Hematopoietic multipotent progenitor cell treated with erythropoietin and hydrocortisone succinate and interleukin-3 and kit ligand, for 15 days (in vitro differentiated cells): Measurements from ENCODE around the gene HP1BP3.
"Not testable (repeated sequence)": the region's sequence is repeated elsewhere in the genome, so short reads cannot be mapped to it uniquely, and the experiment has no call there.

Experiments
- DNase-seq: peaks from one replicate; pipeline ENCODE4 v3.0.0-alpha.2; 2015; ENCODE audit warnings: low spot score

HP1BP3 gene, protein sequence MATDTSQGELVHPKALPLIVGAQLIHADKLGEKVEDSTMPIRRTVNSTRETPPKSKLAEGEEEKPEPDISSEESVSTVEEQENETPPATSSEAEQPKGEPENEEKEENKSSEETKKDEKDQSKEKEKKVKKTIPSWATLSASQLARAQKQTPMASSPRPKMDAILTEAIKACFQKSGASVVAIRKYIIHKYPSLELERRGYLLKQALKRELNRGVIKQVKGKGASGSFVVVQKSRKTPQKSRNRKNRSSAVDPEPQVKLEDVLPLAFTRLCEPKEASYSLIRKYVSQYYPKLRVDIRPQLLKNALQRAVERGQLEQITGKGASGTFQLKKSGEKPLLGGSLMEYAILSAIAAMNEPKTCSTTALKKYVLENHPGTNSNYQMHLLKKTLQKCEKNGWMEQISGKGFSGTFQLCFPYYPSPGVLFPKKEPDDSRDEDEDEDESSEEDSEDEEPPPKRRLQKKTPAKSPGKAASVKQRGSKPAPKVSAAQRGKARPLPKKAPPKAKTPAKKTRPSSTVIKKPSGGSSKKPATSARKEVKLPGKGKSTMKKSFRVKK

DNA sequence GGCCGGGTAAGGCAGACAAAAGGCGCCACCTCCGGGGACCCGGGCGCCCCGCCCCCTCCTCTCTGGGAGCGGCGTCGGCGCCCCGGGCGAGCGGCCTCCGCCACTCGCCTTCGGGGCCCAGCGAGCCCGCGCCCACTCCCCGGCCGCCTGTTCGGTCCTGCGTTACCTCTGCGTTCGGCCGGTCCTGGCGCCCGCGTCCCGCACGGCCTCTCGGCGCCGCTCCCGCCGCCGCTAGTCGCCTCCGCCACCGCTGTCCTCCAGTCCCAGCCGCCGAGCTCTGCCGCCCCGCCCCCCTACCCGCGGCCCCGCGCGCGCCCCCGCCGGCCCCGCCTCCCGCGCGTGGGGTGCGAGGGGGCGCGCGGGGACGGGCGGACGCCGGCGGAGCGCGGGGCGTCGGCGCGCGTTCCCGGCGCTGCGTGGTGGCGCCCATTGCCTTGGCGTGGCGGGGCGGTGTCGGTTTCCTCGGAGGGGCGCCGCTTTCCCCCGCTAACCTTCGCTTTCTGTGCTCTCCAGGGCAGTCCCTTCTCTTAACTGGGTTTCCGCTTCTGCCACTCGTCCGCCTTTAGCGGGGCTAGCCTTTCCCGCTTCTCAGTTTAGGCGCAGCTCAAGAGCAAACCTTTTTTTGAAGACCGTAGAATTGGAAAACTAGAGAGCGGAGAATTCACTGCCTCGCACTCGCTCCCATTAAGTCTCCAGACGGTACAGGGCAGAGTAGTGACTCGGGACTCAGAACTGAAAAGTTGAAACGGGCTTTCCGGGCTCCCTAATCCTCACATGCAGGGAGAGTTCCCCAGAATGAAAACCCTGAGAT, at the start of gene HP1BP3:
HP1BP3 (minus strand) TSS at position 279 of the 811 bp plus-strand sequence. CDS start 6,867 bp downstream, outside the sequence.
- peak; percentile 78 for DNase-seq

DNA sequence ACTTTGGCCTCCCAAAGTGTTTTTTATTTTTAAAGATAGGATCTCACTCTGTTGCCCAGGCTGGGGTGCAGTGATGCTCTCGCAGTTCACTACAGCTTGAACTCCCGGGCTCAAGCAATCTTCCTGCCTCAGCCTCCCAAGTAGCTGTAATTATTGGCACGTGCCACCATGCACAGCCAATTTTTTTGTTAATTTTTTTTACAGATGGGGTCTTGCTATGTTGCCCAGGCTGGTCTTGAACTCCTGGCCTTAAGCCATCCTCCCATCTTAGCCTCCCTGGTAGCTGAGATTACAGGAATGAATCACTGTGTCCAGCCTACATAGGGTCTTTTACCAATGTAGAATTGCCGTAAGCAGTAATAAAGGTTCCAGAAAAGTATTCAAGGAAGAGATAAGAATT, 49.1 kb upstream of the HP1BP3 start:
- no peak for DNase-seq

DNA sequence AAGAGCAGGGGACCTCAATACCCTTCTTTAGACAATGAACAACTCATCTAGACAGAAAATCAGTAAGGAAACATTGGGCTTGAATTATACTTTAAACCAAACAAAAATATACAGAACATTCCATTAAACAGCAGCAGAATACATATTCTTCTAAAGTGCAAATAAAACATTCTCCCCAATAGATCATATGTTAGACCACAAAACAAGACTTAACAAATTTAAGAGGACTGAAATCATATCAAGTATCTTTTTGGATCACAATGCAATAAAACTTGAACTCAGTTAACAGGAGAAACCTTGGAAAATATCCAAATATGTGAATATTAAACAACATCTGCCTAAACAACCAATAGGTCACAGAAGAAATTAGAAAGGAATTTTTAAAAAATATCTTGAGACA, 47.7 kb upstream of the HP1BP3 start:
- no peak for DNase-seq

DNA sequence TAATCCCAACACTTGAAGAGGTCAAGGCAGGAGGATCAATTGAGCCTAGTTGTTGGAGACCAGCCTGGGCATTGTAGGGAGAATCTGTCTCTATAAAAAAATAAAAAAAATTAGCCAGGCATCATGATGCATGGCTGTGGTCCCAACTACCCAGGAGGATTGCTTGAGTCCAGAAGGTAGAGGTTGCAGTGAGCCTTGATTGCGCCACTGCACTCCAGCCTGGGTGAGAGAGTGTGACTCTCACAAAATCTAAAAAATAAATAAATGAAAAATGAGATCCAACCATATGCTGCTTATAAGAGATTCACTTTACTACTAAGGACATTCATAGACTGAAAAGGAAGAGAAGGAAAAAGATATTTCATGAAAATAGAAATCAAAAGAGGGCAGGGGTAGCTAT, 47.1 kb upstream of the HP1BP3 start:
- no peak for DNase-seq

DNA sequence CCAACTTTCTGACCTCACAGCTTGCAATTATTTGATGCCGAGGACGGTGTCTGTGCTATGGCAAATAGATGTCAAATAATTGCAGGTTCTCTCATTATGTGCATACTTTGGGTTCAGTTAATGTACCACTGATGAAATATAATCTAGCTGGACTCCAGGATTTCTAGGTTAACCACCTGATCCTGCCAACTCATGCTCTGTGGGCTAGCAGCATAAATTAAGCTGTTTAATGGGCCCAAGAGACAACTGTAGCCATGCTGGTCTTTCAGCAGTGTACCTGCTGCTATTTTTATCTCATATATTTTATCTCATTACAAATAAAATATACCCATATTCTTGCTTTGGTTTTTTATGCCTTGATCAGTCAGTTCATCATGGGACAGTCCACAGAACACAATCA, 43.3 kb upstream of the HP1BP3 start:
- DNase-seq: no peak

DNA sequence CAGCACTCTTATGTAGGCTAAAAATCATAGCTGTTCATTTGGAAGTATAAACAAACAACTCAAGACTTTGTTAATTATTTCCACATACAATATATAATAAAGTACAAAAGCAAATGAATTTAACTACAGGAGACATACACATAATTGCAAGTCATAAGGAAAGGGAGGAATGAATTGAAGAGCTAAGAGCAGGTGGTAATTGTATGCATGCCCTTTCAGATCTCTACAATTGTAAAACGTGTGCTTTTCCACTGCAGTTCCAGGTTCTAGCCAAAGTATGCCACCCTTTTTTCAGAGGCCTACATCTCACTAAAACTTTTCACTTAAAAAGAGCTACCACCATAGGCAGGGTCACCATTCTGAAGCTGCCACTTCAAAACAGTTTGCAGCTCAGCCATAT, 42.8 kb upstream of the HP1BP3 start:
- no peak for DNase-seq

DNA sequence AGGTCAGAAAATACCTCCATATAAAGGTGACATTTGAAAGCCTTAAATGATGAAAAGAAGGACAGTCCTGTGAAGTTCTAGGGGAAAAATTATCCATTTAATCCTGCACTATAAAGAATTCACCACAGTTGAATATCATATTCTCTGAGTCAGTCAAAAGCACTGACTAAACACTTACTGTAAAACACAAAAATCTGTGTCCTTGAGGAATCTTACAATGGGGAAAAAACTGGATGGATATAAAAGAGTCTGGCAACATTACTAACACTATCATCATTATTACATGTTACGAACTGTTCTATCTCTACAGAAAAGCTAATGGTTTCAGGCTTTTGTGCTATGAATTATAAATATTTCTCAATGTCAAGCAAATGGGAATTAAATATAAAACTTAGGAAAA, 42.4 kb upstream of the HP1BP3 start:
- no peak for DNase-seq

DNA sequence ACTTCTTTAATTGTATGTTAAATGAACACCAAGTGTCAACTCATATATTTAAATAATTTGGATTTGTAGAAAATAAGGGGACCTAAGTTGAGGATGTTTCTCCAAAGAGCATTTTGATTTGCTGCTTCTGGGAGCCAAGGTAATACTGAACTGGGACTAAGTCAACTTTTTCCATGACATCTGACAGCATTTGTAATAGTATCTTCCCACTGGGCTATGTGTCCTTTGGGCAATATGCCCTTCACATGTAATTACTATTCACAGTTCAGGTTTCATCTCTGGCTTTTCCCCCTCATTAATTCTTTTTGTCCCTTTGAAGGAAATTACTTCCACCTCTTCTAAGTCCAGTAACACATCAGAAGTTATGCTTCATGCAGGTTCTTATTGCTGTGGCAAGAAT, 36.7 kb upstream of the HP1BP3 start:
- DNase-seq: no peak

DNA sequence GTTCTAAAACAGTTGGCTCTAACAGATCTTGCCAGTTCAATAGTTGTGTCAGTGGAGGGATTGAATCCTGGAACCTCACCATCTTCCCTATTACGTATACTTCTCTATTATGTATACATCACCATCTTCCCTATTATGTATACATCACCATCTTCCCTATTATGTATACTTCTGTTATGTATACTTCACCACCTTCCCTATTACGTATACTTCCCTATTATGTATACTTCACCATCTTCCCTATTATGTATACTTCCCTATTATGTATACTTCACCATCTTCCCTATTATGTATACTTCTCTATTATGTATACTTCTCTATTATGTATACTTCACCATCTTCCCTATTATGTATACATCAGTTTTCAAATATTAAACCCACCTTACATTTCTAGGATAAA, 34.4 kb upstream of the HP1BP3 start:
- DNase-seq: no peak

DNA sequence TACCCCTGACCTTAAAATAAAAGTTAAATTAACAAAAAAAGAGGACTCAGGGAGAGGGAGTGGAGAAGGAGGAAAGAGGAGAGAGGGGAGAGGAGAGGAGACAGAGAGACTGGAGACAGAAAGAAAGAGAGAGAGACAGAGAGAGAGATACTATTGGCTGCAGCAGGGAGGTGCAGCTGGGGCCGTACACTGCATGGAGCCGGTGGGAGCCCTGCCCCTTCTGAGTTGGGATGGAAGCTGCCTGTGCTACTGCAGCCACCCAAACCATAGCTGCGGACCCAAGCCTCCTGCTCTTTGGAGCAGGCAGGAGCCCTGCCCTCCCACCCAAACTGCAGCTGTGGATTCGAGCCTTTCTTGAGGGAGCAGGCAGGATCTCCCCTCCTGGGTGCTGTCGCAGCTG, 32.7 kb upstream of the HP1BP3 start:
- DNase-seq: no peak

DNA sequence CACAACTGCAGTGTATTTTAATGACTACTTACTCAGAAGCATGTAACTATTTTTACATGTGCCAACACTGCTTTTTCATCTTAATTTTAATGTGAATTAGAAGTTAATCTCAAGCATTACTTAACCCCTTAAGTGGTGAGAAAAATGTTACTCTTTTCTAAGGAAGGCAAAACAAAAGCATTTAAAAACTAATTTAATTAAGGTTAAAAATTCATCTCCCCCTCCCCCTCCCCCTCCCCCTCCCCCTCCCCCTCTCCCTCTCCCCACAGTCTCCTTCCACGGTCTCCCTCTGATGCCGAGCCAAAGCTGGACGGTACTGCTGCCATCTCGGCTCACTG, 27.4 kb upstream of the HP1BP3 start:
- no peak for DNase-seq

DNA sequence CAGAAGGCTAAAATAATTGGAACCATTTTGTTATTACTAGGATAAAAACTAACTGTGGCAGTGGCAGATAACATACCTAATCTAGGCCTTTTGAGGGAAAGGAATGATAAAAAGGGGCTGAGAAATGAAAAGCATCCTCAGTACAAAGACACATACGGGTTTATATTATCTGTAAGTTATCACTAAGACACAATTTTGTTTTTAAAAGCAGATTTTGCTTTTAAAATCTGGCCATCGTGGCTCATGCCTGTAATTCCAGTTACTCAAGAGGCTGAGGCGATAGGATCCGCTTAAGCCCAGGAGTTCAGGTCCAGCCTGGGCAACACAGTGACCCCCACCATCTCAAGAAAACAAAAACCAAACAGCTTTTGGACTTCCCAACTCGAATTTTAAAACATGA, 24.8 kb upstream of the HP1BP3 start:
- DNase-seq: no peak

DNA sequence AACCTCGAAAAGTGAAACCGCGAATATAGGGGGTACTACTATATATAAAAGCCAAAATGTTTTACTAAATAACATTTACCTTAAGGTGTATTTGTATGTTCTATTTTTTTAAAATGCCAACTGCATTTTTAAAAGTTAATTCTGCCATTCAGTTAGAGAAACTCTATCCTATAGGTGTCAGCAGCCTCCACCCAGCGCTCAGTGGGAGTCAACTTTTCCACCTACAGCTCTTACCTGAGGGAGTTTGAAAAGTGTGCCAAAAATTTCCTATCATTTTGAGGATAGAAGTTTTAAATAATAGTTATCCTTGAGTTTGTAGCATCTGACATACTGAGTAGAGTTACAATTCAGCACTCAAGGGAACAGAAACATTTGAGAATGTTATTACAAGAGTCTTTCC, 6.1 kb upstream of the HP1BP3 start:
- DNase-seq: no peak

DNA sequence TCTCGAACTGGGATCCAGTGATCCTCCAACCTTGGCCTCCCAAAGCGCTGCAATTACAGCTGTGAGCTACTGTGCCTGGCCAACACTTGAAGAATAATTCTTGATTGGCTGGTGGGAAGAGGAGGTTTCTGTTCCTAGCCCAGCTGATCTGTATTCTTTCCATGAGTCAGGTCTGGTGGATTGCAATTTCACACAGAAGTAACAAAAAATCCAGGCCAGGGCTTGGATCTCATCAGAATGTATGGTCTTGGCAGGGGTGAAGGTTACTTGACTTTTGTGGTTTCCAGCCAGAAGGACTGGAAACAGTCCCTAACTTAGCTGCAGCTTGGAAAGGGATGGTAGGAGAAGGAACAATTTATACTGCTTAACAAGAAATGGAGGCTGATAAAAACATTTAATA, 5.1 kb upstream of the HP1BP3 start:
- no peak for DNase-seq

DNA sequence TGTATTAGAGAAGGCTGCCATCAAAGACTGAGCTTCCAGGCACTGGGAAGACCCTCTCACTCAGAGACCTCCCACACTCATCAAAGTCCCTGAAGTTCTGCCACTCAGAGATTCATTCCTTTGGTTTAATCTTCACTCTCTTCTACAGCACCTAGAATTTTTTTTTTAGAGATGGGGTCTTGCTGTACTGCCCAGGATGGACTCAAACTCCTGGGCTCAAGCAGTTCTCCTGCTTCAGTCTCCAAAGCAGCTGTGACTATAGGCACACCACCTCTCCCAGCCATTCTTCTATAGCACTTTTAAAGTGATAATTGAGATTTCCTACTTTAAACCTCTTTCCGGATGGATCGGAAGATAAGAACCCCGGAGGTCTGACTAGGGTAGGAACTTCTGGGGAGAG, 3.7 kb upstream of the HP1BP3 start:
- no peak for DNase-seq

DNA sequence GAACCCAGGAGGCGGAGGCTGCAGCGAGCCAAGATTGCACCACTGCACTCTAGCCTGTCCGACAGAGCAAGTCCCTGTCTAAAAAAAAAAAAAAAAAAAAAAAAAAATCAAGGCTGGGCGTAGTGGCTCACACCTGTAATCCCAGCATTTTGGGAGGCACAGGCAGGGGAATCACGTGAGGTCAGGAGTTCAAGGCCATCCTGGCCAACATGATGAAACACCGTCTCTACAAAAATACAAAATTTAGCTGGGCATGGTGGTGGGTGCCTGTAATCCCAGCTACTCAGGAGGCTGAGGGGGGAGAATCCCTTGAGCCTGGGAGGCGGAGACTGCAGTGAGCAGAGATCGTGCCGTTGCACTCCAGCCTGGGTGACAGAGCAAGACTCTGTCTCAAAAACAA, 2.5 kb upstream of the HP1BP3 start:
- DNase-seq: not testable (repeated sequence)

DNA sequence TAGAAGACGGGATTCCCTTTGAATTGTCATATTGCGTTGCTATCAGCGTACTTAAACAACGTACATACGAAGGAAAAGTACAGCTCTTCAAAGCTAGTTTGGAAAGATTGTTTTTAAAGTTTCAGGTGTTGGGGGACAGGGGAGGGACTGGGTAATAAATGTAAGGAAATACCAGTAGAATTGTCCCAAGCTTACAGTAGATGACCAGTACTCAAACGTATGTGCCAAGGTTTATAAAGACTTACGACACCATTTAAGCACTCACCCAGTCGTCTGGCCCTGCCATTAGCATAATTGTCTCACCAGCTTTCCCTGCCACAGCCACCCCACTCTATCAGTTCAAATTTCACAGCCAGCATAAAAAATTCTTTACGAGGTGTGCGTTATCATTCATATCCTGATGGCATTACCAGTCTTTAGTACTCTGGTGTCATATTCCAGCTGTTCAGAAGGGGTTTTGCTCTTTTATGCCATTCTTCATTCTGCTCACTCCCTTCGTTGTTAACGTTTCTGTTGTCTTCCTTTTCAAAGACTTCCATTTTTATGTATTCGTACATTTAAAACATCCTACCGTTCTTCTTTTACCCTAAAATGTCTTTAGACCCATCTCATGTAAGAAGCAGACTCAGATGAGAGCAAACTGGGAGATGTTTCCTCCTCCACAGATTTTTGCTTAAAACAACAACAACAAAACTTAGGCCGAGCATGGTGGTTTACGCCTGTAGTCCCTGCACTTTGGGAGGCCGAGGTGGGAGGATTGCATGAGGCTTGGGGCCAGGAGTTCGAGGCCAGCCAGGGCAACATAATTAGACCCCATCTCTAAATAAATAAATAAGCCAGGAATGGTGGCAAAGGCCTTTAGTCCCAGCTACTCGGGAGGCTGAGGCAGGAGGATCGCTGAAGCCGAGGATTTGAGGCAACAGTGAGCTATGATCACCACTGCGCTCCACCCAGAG, 1.0 kb upstream of the HP1BP3 start:
- DNase-seq: peak; percentile 33

DNA sequence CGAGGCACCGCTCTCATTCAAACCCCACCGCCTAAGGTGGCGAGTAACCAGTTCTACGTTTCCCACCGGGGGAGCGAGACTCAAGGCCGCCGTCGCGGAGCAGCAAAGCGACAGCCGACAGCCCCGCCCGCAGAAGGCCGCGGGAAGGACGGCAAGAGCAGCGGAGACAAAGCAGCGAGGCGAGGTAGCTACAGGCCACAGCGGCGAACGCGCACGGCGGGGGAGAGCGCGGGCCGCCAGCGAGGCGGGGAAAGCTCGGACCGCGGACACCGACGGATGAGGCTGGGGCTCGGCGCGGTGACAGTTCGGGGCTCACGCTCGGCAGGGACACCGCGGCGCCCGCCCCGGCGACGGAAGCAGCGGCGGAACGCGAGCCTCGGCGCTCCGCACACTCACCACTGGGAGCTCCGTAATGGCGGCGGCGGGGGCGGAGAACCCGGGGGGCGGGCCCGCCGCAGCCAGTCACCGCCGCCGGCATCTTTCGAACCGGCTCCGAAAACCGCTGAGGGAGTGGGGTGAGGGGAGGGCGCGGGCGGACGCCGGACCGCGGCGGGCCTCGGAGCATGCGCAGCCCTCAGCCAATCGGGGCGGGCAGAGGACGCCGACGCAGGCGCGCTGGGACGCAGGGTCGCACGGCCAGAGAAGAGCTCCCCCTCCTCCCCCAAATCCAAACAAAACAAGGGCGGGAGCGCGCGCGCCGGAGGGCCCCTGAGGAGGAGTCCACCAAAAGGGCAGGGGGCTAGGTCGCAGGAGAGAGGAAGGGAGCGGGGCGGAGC, 666 bp downstream of the HP1BP3 start:
- peak; percentile 93 for DNase-seq

DNA sequence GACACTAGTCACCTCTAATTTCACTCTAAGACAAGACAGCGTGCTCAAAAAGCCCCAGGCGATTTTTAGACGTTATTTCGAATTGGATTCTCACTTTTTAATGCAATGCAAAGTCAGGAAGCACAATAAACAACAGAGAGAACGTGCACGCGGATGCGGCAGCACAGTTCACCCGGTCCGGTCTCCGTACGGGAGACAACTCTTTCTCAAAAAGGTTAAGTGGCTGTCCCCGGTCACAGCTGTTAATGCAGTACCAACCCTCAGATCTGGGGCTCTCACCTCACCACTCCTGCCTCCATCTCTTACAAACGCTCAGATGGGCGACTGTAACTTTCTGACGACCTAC, 1.2 kb downstream of the HP1BP3 start:
- no peak for DNase-seq

DNA sequence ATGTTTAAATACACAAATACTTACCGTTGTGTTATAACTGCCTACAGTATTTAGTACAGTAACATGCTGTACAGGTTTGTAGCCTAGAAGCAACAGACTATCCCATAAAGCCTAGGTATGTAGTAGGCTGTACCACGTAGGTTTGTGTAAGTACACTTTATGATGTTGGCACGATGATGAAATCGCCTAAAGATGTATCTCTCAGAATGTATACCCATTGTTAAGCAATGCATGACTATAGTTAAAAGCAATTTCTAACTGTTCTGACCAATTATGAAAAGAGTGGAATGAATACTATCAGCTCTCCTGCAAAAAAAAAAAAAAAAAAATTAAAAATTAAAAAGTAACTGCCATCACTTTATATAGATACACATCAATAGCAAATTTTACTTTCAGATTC, 11.4 kb downstream of the HP1BP3 start:
- DNase-seq: no peak

DNA sequence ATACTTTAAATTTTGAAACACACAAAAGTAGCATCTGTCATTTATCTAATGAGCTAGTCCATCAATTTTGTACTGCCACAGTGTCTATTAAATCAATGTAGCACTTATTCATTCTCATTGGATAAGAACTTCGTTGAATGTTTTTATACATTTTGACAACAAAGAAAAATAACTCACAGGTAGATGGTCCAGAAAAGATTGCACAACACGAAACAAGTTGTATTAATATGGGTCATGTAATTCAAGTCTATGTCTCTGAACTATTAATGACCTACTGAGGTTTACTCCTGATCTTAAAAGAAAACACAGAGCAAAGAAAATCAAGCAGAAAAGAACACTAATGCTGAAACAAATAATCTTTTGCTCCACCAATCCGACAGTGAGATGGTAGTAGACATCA, 15.3 kb downstream of the HP1BP3 start:
- DNase-seq: no peak
